ENCODE measurements around the gene PDE7B.

The PDE7B gene

DNA sequence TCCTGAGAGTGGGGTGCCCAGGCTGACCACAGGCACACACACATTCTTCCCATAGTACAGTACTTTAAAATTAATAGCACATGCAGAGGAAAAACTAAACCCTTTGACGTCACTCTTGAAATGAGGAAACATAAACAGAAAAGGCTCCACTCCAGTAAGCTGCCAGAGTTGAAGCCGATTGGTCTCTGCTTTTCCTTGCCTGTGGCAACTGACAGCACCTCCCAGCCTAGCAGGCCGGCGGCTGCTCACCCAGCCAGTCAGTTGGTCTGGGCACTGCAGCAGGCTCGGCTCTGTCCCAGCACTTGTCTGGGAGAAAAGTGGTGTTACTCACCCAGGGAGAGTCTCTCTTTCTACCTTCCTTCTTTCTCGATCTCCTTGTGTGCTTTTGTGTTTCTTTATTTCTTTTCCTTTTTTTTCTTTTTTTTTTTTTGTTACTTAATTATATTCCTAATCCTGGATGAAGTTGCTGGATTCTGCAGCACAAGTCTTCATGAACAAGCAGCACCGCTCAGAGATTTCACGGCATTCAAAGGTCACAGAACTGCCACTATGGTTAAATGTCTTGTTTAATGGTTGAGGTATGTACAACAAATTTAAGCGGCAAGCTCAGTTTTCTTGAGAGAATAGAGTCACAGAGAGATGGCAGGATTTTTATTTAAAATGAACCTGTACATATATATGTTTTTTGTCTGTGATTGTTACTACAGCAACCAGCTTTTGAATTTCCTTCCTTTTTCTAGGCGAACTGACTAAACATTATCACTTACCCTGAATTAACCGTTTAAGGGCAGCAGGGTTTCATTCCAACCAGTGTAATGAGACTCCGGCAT is at the start of gene PDE7B:
TSS of gene PDE7B (plus strand) at position 260 of the 830 bp plus-strand sequence.
- DNase-seq, result peak; percentile 24

DNA sequence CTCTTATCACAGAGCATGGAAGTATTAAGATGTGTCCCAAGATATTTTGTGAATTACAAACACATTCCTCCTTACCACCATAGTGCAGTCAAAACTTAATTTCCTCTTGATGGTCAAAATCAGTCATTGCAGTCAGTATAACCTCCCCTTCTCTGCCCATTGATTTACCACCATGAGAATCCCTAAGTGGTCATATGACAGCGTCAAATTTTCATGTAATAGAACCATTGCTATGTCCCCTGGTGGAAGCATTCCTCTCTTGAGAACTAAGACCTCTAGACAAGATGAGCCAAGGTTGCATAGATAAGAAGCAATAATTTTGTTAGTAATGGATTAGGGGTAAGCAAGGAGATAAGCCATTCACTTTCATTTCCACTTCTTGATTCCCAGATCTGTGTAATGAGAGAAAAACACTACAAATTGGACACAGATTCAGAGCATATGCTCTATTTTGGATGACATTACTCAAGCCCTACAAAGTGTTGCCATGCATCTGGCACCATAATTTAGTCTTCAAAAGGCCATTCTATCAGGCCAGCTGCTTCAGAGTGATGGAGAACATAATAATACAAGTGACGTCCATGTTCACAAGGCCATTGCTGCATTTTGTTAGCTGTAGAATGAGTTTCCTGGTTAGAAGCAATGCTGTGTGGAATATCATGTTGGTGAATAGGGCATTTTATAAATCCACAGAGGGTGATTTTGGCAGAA is 49.6 kb upstream of the PDE7B start:
- peak; percentile 83 for DNase-seq

DNA sequence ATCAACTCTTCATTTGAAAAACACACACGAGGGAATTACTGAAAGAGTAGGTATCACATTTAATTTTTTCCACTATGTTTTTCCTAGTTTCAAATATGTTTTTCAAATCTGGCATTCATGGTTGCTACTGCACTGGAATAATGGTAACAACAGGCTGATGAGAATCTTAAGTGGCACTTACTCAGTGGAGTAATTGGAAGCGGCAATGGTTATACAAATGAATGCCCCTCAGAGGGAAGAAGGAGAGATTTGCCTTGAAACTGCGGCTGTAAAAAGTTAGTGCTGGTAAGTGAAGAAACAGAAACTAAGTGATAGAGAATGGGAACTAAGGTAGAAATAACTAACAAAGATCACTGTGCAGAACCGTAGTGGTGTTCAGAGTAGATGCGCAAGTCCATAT is 41.0 kb upstream of the PDE7B start:
- DNase-seq, result no peak

DNA sequence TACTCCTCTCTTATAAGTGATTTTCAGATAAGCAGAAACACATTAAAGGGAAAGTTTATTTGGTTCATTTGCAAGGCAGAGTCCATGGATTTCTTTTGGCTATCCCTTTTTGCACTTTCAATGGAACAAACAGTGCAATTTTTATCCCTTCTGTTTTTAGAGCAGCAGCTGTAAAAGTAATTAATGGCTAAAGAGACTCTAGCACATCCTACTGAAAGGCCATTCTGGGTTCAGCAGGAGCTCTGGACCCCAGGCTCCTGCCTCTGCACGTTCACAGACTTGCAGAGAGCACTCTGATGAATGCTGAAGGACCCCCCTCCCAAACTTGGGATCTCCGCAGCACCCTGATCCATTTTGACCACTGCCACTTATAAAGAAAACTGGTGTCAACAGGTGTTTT is 40.3 kb upstream of the PDE7B start:
- DNase-seq, result no peak

DNA sequence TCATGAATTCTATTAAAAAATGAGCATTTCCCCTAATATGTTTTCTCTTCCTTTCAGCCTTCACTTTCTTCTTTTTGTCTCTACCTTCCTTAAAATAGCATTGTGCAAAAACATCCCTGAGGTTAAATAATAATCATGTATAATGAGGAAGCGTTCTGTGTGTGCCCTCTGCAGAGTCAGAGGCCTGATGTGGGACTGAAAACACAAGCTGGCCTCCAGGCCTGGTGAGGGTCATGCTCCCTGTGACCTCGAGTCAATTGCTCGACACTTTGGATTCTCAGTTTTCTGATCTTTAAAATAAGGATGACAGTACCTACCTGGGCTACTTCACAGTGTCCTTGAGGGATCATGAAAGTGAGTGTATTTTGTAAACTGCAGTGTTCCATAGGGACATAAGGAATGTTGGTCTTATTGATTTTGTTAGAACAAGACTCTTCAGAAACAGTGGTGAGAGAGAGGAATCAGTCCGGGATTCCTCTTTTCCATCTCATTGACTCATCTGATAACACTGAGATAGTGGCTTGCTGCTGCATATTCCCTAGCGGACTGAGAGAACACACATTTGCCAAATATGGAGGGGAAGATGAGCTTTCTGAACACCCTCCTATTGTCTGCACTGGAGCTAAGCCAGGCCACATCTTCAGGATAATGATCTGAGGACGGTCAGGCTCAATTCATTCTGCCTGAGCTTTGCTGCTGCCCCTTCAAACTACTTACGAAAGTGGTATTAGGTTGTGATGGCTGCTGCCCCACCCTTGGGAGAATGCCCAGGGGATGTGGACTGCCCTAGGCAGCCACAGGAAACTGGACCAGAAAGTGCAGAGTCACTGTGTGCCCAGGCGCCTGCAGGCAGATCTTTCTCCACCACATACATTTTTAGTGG is 39.6 kb upstream of the PDE7B start:
- no peak for DNase-seq

DNA sequence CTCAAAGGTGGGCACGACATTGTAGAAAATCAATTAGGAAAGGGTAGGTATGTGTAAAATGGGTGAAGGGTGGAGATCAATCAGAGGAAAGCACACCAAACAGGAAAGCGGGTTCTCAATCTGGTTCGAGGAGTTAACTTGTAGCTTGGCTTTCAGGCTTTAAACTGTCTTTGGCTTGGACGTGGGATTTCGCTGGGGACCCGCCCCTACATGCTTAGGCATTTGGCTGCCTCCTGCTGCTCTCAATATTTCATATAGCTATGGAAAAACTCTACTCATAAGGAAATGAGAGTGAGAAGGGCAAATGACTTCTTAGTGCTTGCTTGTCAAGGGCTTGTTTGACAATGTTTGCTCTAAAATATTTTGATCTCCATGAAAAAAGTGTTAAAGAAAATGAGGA is 38.1 kb upstream of the PDE7B start:
- DNase-seq, result no peak

DNA sequence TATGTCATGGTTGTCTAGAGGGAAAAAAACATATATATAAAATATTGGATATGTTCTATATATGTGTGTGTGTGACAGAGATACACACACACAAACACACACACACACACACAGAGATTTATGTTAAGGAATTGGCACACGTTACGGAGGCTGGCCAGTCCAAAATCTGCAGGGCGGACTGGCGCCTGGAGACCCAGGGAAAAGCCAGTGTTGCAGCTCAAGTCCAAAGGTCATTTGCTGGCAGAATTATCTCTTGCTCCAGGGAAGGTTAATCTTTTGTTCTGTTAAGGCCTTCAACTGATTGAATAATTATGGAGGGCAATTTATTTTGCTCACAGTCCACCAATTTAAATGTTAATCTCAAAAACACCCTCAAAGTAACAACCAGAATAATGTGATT is 37.5 kb upstream of the PDE7B start:
- no peak for DNase-seq

DNA sequence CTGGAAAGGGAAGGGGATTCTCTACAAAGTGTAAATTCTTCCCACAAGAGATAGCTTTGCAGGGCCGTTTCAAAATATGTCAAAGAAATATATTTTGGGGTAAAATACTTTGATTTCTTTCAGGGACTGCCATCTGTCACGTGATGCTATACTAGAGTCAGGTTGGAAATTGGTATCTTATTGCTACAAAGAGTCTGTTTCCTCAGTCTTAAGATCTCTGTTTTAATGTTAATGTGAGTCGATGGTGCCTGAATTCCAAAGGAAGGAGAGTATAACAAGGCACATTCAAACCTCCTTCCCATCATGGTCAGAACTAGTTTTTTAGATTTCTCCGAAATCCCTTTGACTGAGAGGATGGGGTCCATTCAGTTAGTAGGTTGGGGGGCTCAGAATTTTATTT is 36.3 kb upstream of the PDE7B start:
- no peak for DNase-seq

DNA sequence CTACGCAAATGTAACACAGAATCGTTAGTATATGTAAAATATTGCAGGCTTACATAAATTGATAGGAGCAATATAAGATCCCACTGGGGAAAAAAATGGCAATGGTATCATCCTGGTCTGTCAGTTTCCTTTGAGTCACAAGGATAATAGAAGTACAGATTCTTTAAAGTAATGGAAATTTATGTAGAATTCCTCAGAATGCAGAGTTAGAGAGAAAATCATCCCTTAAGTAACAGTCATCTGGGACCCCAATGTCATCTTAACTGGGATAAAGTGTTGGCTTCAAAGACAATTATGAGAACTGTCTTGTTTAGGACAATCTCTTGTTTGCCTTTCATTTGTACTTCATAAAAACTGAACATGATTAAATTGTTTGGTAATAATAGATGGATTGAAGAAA is 34.5 kb upstream of the PDE7B start:
- no peak for DNase-seq

DNA sequence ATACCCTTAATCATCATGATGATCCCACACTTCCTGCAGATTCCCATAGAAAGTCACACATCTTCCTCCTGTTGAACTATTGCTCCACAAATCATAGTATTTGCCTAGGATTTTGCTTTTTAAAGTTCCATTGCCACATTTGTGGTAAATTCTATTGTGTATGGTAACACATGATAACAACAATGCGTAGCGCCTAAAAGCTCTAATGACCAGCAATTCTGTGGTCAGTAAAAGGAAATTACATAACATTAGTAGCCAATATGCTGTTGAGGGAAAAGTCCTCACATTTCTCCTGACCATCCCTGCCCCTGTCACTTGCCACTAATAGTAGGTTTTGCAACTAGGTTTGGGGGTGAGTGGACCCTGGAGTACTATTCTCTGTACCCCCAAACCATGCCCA is 31.8 kb upstream of the PDE7B start:
- no peak for DNase-seq

DNA sequence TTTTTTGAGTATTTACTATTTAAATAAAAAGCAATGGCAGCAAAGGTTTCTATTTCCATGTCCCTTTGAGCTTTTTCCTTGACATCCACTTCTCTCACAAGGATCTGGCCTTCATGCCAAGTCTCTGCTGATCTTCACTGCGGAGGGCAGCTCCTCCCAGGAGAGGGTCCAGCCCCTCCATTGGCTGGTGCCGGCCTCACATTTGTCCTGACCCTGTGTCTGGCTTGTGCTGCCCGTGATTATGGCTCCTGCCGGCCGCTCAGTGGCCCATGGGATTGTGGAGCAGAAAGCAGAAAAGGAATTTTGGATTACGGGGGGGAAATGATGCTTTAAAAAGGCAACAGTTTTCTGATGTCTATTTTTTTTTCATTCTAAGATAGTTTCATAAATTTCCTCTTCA is 31.2 kb upstream of the PDE7B start:
- no peak for DNase-seq

DNA sequence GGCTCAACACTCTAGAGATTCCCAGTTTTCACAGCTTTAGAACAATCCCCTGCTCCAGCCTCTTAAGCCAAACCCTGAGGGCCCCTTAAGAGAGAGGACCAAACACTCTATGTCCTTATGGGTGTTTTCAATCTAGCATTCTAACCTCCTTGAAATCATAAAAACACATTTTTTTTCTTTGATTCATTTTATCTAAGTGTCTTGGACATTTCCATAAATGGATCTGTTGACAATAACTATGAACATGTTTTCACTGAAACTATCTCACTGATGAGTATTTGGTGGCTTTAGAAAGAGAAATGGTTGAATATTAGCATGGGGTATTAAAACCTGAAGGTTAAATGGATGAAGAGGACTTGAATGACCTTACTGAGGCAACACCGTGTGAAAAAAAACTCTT is 27.6 kb upstream of the PDE7B start:
- DNase-seq, result no peak

DNA sequence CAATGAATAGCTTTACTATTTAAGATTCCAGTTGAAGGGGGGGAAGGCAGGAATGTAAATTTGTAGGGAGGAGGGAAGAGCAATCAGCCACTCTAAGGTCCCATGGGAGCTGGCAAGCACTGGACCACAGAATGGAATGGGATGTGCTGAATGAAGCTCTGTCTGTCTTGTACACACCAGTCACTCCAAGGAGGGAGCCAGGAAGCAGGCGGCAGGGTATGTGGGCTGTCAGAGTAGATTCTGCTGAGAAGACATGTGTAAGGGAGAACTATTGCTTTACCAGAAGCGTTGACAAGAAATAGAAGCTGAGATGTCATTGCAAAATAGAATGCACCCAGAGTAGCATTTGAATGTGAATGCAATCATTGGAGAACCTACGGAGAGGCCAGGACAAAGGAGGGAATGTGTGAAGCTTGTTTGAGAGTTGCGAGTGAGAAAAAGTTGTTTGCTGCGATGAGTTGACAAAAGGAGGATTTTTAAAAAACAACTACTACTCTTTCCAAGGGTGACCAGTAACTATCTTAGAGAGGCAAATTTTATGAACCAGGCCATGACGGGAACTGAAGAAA is 25.2 kb upstream of the PDE7B start:
- DNase-seq, result no peak

DNA sequence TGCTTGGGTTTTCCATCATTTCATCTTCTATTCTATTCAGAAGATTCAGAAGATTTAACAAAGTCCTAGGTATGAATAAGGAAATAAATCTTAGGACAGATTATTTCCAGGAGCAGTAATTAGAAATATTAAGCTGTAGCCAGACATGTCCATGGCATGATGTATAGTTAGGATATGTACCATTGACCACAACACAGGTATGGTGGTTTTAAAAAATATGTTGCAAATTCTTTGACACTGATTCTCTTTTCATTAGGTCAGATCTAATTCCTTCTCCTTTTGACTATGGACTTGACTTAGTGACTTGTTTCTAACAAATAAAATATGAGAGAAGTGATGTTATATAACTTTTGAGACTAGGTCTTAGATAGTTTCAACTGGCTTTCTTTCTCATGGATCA is 23.5 kb upstream of the PDE7B start:
- DNase-seq, result no peak

DNA sequence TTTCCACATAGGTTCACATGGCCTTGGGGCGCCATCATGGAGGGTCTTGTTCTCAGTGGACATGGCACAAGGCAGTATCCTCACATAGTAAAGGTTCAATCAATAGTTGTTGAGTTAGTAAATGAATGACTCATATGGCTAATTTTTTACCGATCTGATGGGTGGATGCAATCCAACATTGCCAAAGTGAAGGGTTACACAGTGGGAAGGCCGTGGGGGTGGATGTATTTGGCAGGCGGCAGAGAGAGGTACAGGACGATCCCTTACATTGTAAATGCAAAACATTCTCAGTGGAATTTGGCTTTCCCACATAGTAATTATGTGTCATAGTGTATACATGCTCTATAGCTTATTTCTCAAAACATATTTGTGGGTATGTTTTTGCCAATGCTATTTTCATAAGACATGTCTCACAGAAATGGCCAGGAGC is 21.0 kb upstream of the PDE7B start:
- no peak for DNase-seq

DNA sequence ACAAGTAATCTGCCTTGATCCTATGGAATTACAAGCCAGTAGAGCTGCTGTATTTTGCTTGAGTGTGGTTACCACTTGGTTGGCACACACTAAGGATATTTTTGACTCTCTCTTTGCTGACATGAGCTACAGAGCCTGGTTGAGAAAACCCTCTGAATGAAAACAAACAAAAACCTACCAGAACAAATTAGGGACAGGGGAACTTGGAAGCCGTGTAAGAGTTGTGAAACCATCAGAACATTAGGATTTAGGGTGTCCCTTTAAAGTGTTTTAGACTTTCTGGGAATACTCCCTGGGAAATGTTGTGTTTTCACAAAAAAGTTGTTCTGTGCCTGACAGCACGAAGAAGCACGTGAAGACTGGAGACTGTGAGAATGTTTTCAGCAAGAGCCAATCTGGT is 20.5 kb upstream of the PDE7B start:
- no peak for DNase-seq

DNA sequence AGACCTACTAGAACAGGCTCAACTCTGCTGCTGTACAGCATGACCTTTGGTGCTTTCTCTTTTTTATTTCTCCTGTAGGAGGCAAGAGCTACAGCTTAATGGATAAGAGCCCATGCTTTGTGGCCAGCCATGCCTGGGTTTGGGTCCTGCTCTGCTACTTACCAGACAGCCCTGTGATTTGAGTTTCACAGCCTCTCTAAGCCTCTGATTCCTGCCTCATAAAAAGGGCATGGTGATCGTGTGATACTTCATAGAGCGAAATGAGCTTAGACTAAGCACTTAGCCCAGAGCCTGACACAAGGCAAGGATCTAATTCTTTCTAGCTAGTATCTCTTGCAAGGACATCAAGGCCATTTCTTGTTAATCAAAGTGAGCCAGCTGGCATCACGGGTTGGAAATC is 19.3 kb upstream of the PDE7B start:
- no peak for DNase-seq

DNA sequence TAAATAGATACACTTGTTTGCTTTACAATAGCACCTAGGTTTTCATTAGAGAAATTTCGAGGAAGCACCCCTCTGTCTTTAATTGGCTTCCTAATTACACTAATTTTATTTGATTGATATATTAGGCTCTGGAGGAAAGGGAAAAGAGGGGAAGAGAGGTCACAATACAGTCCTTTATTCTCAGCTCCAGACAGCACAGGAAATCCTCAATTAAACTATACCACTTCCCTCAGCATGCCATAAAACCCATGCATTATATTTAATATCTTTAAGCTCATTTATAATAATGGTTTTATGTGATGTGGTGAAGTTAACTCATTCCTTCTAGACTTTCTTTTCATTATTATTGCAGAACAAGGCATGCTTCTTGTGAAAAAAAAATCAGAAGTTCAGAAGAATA is 17.7 kb upstream of the PDE7B start:
- no peak for DNase-seq

DNA sequence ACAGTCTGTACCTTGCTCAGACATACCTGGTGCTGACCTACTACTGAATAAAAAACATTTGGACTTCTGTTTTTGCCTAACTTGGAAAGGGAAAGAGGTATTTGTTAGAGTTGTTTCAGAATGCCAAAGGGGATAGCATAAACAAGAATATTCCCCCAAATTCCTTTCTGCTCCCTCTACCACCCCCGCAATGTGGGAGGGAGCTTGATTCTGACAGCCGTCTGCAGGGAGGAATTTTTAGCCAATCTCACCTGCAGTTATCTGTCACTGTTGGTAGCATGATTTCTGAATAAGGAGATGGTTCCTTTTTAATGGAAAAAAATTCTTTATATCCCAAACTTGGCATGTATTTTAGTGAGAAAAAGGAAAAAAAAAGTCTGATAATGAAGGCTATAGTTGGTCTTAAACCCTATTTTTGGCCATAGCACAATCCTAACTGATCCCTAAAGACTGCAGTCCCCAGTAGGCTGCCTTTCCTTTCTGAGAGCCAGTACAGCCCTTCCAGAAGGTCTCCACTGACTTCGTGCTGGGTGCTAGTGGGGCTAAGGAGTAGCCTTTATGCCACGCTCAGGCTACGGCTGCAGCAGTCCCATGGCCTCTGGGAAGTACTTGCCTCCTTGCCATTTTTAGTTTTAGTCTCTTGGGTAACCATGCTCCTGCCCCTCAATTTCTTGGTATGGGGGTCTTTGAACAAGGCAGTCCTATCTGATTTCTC is 13.6 kb upstream of the PDE7B start:
- DNase-seq, result no peak

DNA sequence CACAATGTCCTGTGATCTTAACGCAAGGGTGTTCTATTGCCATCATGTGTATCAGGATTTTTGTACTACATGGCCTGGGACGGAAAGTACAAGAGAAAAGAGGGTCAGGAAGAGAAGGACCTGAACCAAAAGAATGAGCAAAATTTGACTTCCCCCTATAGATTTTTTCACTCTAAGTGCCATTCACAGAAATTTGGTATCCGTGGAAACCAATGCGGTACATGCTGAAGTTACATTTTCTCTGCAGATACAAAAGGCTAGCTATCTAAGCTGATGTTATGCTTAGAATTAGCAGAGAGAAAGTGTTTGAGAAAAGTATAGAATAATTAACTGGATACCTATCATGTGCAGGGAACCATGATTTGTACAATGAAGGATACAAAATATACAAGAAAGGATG is 12.4 kb upstream of the PDE7B start:
- no peak for DNase-seq

DNA sequence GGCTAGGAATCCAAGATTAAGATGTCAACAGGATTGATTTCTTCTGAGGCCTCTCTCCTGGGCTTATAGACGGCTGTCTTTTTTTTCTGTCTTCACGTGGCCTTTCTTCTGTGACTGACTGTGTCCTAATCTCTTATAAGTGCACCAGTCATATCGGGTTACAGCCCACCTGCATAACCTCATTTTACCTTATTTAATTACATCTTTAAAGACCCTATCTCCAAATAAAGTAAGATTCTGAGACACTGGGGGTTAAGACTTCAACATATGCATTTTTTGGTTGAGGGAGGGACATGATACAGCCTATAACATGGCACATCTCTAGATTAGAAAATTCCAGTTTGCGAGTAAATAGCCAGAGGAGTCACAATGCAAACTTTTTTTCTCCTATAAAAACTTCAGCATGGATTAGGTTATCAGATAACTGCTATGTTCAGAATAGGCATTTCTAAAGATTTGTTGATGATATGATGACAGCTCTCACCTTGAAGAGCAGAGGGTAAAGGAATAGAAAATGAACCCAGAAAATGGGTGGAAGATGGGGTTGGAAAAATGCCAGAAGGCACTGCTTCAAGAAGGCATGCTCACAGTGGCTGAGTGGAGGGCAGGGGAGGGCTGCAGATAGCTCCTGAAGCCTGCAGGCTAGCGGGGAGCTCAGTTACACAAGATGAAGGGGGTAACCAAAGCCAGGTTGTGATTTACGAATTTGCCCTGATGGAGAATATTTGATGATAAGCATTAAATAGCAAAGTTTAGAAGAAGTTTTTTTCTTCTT is 8.7 kb upstream of the PDE7B start:
- DNase-seq, result no peak

DNA sequence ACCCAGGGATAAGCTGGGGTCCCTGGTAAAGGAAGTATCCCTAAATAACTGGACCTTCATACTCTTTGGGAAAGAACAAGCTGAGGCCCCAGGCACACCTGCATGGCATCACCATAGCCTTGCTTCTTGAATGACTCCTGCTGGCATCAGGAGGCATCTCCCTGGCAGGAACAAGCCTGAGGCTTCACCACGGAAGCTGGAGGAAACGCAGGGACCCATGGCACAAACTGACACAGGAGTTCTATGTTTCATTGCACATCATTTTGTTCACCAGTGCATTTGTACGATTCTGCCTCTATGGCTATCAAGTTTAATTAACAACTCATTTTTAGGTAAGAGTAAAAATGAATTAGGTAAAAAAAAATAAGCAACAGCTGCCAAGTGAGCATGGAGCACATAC is 619 bp upstream of the PDE7B start:
- peak; percentile 8 for DNase-seq

All from NCI-H1694 treated with DMSO at 0.1 percent for 48 hours (cell line).